WTC11 (cell line): ENCODE results near the gene LRRC51. TPM values are rescaled to one million over a fixed set of nuclear protein-coding genes. Genes with fewer than 3 reads are reported as not detected.

Experiments used
- MYBL2 ChIP-seq: sonication (generic); formaldehyde crosslinking; IDR thresholded peaks from 2 replicates; pipeline ENCODE4 v1.8.1; 2023; ENCODE audit warnings: mild to moderate bottlenecking, moderate library complexity, missing genetic modification reagents
- ZNF121 ChIP-seq: sonication (generic); formaldehyde crosslinking; IDR thresholded peaks from 2 replicates; pipeline ENCODE4 v1.8.0; 2023; ENCODE audit warnings: missing genetic modification reagents
- ZNF263 ChIP-seq: sonication (generic); formaldehyde crosslinking; IDR thresholded peaks from 2 replicates; pipeline ENCODE4 v1.8.1; 2022; ENCODE audit warnings: low read depth, mild to moderate bottlenecking, moderate library complexity, missing genetic modification reagents
- ZNF423 ChIP-seq: fragments of 250-450 bp; sonication (Bioruptor Pico); IDR thresholded peaks from 2 replicates; pipeline ENCODE4 v2.1.2; 2022; ENCODE audit warnings: mild to moderate bottlenecking, moderate library complexity
- ZNF671 ChIP-seq: fragments of 250-450 bp; sonication (Bioruptor Pico); IDR thresholded peaks from 2 replicates; pipeline ENCODE4 v1.8.0; 2021; ENCODE audit warnings: mild to moderate bottlenecking
- microRNA-seq: library from miRNA; unstranded; fragments of <30 nt; microRNA quantifications from one replicate; pipeline ENCODE4 v1.2.0, GENCODE V29; 2022; ENCODE audit warnings: borderline number of aligned reads
- total RNA-seq: library from RNA; stranded (reverse); gene quantifications from 3 replicates; pipeline ENCODE4 v1.2.3, GENCODE V29; 2021
- TF ChIP-seq, protein P1 (sequence below): sonication (generic); formaldehyde crosslinking; IDR thresholded peaks from 2 replicates; pipeline ENCODE4 v1.8.0; 2022; ENCODE audit warnings: mild to moderate bottlenecking, missing genetic modification reagents
- TF ChIP-seq, protein P2 (sequence below): fragments of 250-450 bp; sonication (Bioruptor Pico); conservative IDR thresholded peaks from 2 replicates; pipeline ENCODE4 v1.9.0; 2021; ENCODE audit warnings: mild to moderate bottlenecking

LRRC51 gene
- total RNA-seq, 1 experiment from 2014 or later, result 5.3 TPM

DNA sequence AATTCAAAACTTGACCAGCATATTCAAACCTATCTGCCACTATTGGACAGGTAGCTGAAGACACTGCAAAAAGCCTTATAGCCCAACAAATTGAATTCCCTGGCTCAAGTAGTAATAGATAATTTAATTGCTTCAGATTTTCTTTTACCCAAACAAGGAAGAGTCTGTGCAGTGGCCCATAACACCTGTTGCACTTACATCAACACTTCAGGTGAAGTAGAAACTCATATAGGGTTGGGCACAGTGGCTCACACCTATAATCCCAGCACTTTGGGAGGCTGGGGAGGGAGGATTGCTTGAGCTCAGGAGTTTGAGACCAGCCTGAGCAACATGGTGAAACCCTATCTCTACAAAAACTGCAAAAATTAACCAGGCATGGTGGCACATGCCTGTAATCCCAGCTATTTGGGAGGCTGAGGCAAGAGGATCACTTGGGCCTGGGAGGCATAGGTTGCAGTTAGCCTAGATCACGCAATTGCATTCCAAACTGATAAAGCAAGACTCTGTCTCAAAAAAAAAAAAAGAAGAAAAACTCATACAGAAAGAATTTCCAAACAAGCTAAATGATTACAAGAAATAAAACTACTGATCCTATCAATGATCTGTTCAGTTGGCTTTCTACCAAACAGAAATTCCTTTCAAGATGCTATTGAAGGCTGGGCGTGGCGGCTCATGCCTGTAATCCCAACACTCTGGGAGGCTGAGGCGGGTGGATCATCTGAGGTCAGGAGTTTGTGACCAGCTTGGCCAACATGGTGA, 64.3 kb downstream of the LRRC51 start (continued):
- TF ChIP-seq ZNF263 (CRISPR knock-in tag) (no peak), ZNF121 (CRISPR knock-in tag) (no peak), ZNF671 (CRISPR knock-in tag) (no peak), ZNF423 (CRISPR knock-in tag) (no peak), MYBL2 (CRISPR knock-in tag) (no peak)
- TF ChIP-seq, protein P1, sequence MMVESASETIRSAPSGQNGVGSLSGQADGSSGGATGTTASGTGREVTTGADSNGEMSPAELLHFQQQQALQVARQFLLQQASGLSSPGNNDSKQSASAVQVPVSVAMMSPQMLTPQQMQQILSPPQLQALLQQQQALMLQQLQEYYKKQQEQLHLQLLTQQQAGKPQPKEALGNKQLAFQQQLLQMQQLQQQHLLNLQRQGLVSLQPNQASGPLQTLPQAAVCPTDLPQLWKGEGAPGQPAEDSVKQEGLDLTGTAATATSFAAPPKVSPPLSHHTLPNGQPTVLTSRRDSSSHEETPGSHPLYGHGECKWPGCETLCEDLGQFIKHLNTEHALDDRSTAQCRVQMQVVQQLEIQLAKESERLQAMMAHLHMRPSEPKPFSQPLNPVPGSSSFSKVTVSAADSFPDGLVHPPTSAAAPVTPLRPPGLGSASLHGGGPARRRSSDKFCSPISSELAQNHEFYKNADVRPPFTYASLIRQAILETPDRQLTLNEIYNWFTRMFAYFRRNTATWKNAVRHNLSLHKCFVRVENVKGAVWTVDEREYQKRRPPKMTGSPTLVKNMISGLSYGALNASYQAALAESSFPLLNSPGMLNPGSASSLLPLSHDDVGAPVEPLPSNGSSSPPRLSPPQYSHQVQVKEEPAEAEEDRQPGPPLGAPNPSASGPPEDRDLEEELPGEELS (CRISPR knock-in tag), result no peak
- TF ChIP-seq, protein P2, sequence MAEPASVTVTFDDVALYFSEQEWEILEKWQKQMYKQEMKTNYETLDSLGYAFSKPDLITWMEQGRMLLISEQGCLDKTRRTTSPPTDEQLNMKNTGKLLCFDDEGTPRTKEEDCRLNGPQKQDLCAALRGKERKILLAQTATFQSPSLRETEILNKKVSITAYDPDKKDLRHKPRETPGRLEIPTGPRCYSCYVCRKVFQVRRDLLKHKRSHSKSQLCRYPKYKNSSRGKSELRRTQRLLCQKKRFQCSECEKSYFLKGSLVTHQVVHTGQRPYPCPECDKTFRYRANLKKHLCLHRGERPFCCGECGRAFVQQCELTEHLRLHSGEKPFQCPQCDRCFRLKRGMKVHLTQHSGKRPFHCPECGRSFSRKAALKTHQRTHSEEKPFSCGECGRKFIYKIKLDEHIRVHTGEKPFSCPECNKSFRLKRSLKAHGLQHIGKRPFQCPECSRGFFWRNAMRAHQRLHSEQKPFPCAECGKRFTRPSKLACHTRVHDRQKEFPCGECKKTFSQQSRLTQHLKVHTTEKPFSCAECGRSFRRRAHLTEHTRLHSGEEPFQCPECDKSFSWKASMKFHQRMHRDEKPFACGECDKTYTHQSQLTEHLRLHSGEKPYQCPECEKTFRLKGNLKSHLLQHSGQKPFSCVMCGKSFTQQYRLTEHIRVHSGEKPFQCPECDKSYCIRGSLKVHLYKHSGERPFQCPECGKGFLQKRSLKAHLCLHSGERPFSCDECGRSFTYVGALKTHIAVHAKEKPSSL (CRISPR knock-in tag), result no peak
- TF ChIP-seq, all 79 proteins: peak for 0

Small RNAs within 50 kb of the gene (microRNA-seq; reads per million reads assigned to microRNA genes)
- gene MIR3165, result not detected

Other genes with a start within 250 kb of the LRRC51 start
- not detected in 3 replicates for gene DEFB108B, start 247.7 kb upstream of the LRRC51 start, total RNA-seq
- not detected in 3 replicates for gene DEFB131B, start 202.4 kb upstream of the LRRC51 start, total RNA-seq
- 10.6 to 14.6 TPM (median 11.8 TPM) in 3 replicates for gene XNDC1N, start 152.3 kb upstream of the LRRC51 start, total RNA-seq
- gene RNF121, start 151.8 kb upstream of the LRRC51 start, total RNA-seq, result 40.2 to 45.3 TPM (median 41.0 TPM) in 3 replicates
- gene IL18BP, start 81.9 kb upstream of the LRRC51 start, total RNA-seq, result 14.1 to 17.3 TPM (median 15.0 TPM) in 3 replicates
- 117 to 147 TPM (median 118 TPM) in 3 replicates for gene NUMA1, start 308 bp upstream of the LRRC51 start, total RNA-seq
- 79.4 to 84.3 TPM (median 80.4 TPM) in 3 replicates for gene LAMTOR1, start 22.4 kb downstream of the LRRC51 start, total RNA-seq
- not detected in 3 replicates for gene TOMT, start 25.1 kb downstream of the LRRC51 start, total RNA-seq
- gene ANAPC15, start 31.8 kb downstream of the LRRC51 start, total RNA-seq, result 60.2 to 75.4 TPM (median 66.1 TPM) in 3 replicates
- 0.25 TPM in 1 of 3 replicates, not detected in the others for gene FOLR3, start 54.9 kb downstream of the LRRC51 start, total RNA-seq
- 0.35 to 0.87 TPM (median 0.85 TPM) in 3 replicates for gene FOLR1, start 111.3 kb downstream of the LRRC51 start, total RNA-seq
- gene FOLR2, start 135.9 kb downstream of the LRRC51 start, total RNA-seq, result not detected in 3 replicates
- 125 to 138 TPM (median 136 TPM) in 3 replicates for gene INPPL1, start 143.9 kb downstream of the LRRC51 start, total RNA-seq
- gene PHOX2A, start 163.3 kb downstream of the LRRC51 start, total RNA-seq, result 1.3 to 1.6 TPM (median 1.3 TPM) in 3 replicates